ENCODE measurements around the gene RCSD1.

DNA sequence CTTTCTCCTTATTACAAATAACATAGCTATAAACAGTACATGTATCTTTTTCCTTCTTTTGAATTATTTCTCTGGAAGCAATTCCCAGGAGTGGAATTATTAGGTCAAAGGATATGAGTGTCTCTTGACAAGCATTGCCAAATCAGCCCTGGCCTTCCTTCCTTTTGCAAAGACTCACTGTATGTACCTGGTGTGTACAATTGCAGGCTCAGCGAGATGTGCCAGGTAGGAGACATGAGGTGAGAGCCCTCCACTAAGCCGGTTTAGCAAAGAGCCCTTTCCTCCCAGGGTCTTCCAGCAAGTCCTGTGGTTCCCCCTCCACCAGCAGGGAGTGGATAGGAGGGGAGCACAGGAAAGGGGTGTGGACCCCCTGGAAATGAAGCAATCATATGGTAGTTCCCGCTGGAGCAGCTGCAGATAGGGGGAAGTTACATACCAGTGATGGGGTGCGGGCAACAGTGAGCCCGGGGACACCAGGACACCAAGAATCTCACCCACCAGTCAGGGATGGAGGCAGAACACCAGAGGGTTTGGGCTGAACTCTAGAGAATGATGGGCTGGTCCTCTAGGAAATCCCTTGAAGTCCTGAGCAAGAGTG lies 18.3 kb downstream of the RCSD1 start:
- TF ChIP-seq, protein P1, sequence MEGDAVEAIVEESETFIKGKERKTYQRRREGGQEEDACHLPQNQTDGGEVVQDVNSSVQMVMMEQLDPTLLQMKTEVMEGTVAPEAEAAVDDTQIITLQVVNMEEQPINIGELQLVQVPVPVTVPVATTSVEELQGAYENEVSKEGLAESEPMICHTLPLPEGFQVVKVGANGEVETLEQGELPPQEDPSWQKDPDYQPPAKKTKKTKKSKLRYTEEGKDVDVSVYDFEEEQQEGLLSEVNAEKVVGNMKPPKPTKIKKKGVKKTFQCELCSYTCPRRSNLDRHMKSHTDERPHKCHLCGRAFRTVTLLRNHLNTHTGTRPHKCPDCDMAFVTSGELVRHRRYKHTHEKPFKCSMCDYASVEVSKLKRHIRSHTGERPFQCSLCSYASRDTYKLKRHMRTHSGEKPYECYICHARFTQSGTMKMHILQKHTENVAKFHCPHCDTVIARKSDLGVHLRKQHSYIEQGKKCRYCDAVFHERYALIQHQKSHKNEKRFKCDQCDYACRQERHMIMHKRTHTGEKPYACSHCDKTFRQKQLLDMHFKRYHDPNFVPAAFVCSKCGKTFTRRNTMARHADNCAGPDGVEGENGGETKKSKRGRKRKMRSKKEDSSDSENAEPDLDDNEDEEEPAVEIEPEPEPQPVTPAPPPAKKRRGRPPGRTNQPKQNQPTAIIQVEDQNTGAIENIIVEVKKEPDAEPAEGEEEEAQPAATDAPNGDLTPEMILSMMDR (conservative IDR thresholded peaks at IDR 0.05; ENCODE audit: low read length) = no peak
- TF ChIP-seq EZH2phosphoT487 (IDR thresholded peaks at IDR 0.05; ENCODE audit: borderline replicate concordance) = no peak
